PC-3 (cell line): ENCODE measurements around the gene POLR1C.

Source experiments
- EZH2 ChIP-seq: fragments of 300-600 bp; sonication (generic); IDR thresholded peaks from one replicate; pipeline ENCODE4 v1.6.1; 2017; ENCODE audit warnings: antibody characterized with exemption, mild to moderate bottlenecking, low read length; ENCODE audit not compliant: unreplicated experiment
- TF ChIP-seq, protein P1 (sequence below): fragments of 300-600 bp; sonication (generic); conservative IDR thresholded peaks from 2 replicates; pipeline ENCODE4 v1.5.1; 2017; ENCODE audit warnings: antibody characterized with exemption, low read depth, mild to moderate bottlenecking, low read length

DNA sequence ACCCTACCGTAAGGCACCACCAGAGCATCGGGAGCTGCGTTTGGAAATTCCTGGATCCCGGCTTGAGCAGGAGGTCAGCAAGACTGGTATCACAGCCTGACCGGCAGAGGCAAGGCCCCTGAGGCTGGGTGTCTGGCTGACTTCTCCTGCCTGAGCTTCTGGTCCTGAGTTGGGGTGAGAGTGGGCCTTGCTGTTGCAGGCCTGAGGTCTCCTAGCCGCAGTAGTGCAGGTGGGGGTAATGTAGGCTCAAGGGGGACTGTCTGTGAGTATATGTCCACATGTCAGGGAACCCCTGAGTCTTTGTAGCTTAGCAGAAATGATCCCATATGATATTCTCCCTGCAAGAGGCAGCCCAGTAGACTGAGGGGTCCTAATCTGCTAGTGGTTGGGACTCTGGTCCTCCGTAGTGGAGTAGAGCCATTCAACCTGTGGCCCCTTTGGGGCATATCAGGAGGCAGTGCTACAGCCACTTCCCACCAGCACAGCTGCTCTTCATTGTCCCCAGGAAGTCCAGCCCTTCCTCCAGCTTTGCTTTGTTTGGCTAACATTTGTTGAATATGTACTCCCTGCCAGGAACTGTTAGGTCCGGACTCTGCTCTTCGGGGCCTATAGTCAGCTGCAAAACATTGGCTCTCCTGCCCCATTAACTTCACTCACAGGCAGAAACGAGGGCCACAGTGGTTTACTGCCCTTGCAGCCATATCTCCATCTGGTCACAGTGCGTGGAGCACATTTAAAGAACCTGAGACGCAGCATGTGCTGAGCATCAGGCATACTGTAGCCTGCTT, 17.7 kb upstream of the POLR1C start:
- TF ChIP-seq, protein P1, sequence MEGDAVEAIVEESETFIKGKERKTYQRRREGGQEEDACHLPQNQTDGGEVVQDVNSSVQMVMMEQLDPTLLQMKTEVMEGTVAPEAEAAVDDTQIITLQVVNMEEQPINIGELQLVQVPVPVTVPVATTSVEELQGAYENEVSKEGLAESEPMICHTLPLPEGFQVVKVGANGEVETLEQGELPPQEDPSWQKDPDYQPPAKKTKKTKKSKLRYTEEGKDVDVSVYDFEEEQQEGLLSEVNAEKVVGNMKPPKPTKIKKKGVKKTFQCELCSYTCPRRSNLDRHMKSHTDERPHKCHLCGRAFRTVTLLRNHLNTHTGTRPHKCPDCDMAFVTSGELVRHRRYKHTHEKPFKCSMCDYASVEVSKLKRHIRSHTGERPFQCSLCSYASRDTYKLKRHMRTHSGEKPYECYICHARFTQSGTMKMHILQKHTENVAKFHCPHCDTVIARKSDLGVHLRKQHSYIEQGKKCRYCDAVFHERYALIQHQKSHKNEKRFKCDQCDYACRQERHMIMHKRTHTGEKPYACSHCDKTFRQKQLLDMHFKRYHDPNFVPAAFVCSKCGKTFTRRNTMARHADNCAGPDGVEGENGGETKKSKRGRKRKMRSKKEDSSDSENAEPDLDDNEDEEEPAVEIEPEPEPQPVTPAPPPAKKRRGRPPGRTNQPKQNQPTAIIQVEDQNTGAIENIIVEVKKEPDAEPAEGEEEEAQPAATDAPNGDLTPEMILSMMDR = no peak
- TF ChIP-seq EZH2 = no peak
